Loucy (cell line): ENCODE results near the gene ZNF616.

ENCODE experiments used
- H2AFZ ChIP-seq: fragments of 200-600 bp; sonication (generic); 2 replicates; pipeline ENCODE4 v1.6.0; 2016; ENCODE audit warnings: antibody characterized with exemption, mild to moderate bottlenecking, low read length, moderate library complexity
- H3F3A ChIP-seq: fragments of 200-600 bp; 2 replicates; pipeline ENCODE4 v1.6.0; 2016; ENCODE audit warnings: antibody characterized with exemption, low read depth, mild to moderate bottlenecking
- H3K27me3 ChIP-seq: fragments of 200-600 bp; sonication (generic); 2 replicates; pipeline ENCODE4 v1.6.1; 2014; ENCODE audit warnings: low read length, mild to moderate bottlenecking; ENCODE audit not compliant: insufficient read depth, poor library complexity, severe bottlenecking
- H3K36me3 ChIP-seq: fragments of 200-600 bp; sonication (generic); 2 replicates; pipeline ENCODE4 v1.6.1; 2016; ENCODE audit warnings: low read length; ENCODE audit not compliant: insufficient read depth
- H3K4me1 ChIP-seq: fragments of 200-600 bp; sonication (generic); 2 replicates; pipeline ENCODE4 v1.5.1; 2014; ENCODE audit warnings: low read length, mild to moderate bottlenecking; ENCODE audit not compliant: insufficient read depth, poor library complexity, severe bottlenecking
- H3K4me2 ChIP-seq: fragments of 200-600 bp; sonication (generic); 2 replicates; pipeline ENCODE4 v1.6.0; 2014; ENCODE audit warnings: antibody characterized with exemption, low read length, low read depth, mild to moderate bottlenecking; ENCODE audit not compliant: poor library complexity, severe bottlenecking
- H3K4me3 ChIP-seq: fragments of 200-600 bp; sonication (generic); 2 replicates; pipeline ENCODE4 v1.5.1; 2014; ENCODE audit warnings: low read length, mild to moderate bottlenecking, mixed read lengths; ENCODE audit not compliant: poor library complexity, severe bottlenecking
- H3K79me2 ChIP-seq: fragments of 200-600 bp; sonication (generic); 2 replicates; pipeline ENCODE4 v1.6.1; 2014; ENCODE audit warnings: low read length; ENCODE audit not compliant: insufficient read depth
- H3K9ac ChIP-seq: fragments of 200-600 bp; sonication (generic); 2 replicates; pipeline ENCODE4 v1.6.0; 2014; ENCODE audit warnings: mild to moderate bottlenecking, low read depth, low read length, moderate library complexity; ENCODE audit not compliant: poor library complexity, severe bottlenecking
- H3K9me2 ChIP-seq: fragments of 200-600 bp; sonication (generic); replicated peaks from 2 replicates; pipeline ENCODE4 v1.6.1; 2016; ENCODE audit warnings: low read depth, low read length, mixed read lengths
- H3K9me3 ChIP-seq: fragments of 200-600 bp; sonication (generic); 2 replicates; pipeline ENCODE4 v1.6.1; 2014; ENCODE audit warnings: mild to moderate bottlenecking, antibody characterized with exemption, low read length, low read depth; ENCODE audit not compliant: insufficient read depth
- H4K20me1 ChIP-seq: fragments of 200-600 bp; sonication (generic); 2 replicates; pipeline ENCODE4 v1.6.0; 2014; ENCODE audit warnings: antibody characterized with exemption, low read length, mild to moderate bottlenecking; ENCODE audit not compliant: insufficient read depth, poor library complexity, severe bottlenecking
- CTCF ChIP-seq: fragments of 200-600 bp; sonication (generic); conservative IDR thresholded peaks from 2 replicates; pipeline ENCODE4 v1.5.1; 2014; ENCODE audit warnings: mild to moderate bottlenecking, antibody characterized with exemption, low read length
- EZH2phosphoT487 ChIP-seq: fragments of 200-600 bp; IDR thresholded peaks from 2 replicates; pipeline ENCODE4 v1.6.1; 2018; ENCODE audit warnings: antibody characterized with exemption, mild to moderate bottlenecking, moderate library complexity, borderline replicate concordance

ZNF616 gene

GRCh38 chr19:52120286-52120685 is 19.5 kb downstream of the ZNF616 start:
- no peaks in the 10 kb centered on the region for H3F3A ChIP-seq
- H2AFZ ChIP-seq = no peak overlapping the region
- H3K36me3 ChIP-seq = peaks cover 97% of the 10 kb centered on the region
- H3K79me2 ChIP-seq = no peaks in the 10 kb centered on the region
- H3K9ac ChIP-seq = no peak overlapping the region
- no peaks in the 10 kb centered on the region for H4K20me1 ChIP-seq
- H3K9me3 ChIP-seq = peaks cover 59% of the 10 kb centered on the region
- H3K27me3 ChIP-seq = no peaks in the 10 kb centered on the region
- no peak overlapping the region for H3K4me3 ChIP-seq
- H3K4me1 ChIP-seq = no peaks in the 10 kb centered on the region
- H3K9me2 ChIP-seq = no peaks in the 10 kb centered on the region
- TF ChIP-seq EZH2phosphoT487 (no peak), CTCF (no peak)
- no peak overlapping the region for H3K4me2 ChIP-seq

GRCh38 chr19:52115526-52116053 is 24.1 kb downstream of the ZNF616 start:
- TF ChIP-seq CTCF (no peak), EZH2phosphoT487 (no peak)
- Histone ChIP-seq H4K20me1 (no peaks in the 10 kb centered on the region), H3K36me3 (peaks cover 70% of the 10 kb centered on the region), H3K4me1 (no peaks in the 10 kb centered on the region), H3K79me2 (no peaks in the 10 kb centered on the region), H3K9ac (no peak overlapping the region), H3K4me2 (no peak overlapping the region), H3F3A (no peaks in the 10 kb centered on the region), H3K4me3 (no peak overlapping the region), H3K27me3 (no peaks in the 10 kb centered on the region), H2AFZ (no peak overlapping the region), H3K9me2 (no peaks in the 10 kb centered on the region), H3K9me3 (peaks cover 84% of the 10 kb centered on the region)

DNA sequence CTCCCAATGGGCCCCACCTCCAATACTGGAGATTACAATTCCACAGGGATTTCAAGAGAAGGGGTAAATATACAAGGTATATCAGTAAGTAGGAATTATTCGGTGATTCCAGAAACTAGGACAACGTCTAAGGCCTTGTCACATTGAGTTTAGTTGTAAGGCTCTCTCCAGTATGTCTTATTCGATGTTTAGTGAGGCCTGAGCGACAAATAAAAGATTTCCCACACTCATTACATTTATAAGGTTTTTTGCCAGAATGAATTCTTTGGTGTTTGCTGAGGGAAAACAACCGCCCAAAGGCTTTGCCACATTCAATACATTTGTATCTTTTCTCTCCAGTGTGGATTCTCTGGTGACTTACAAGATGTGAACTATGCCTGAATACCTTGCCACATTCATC is 25.0 kb downstream of the ZNF616 start:
- Histone ChIP-seq H2AFZ (no peak overlapping the region), H3K9me3 (peaks cover 75% of the 10 kb centered on the region)

More for the DNA sequence above, 25.0 kb downstream of the ZNF616 start:
- Histone ChIP-seq H4K20me1 (no peaks in the 10 kb centered on the region), H3K9ac (no peak overlapping the region), H3K4me3 (no peak overlapping the region), H3K4me1 (no peaks in the 10 kb centered on the region), H3K36me3 (peaks cover 61% of the 10 kb centered on the region), H3K27me3 (no peaks in the 10 kb centered on the region), H3K4me2 (no peak overlapping the region), H3K9me2 (no peaks in the 10 kb centered on the region), H3K79me2 (no peaks in the 10 kb centered on the region), H3F3A (no peaks in the 10 kb centered on the region)
- no peak for TF ChIP-seq CTCF
- no peak for TF ChIP-seq EZH2phosphoT487
